ENCODE data around the gene ACOT13.

- TF ChIP-seq, protein P1, sequence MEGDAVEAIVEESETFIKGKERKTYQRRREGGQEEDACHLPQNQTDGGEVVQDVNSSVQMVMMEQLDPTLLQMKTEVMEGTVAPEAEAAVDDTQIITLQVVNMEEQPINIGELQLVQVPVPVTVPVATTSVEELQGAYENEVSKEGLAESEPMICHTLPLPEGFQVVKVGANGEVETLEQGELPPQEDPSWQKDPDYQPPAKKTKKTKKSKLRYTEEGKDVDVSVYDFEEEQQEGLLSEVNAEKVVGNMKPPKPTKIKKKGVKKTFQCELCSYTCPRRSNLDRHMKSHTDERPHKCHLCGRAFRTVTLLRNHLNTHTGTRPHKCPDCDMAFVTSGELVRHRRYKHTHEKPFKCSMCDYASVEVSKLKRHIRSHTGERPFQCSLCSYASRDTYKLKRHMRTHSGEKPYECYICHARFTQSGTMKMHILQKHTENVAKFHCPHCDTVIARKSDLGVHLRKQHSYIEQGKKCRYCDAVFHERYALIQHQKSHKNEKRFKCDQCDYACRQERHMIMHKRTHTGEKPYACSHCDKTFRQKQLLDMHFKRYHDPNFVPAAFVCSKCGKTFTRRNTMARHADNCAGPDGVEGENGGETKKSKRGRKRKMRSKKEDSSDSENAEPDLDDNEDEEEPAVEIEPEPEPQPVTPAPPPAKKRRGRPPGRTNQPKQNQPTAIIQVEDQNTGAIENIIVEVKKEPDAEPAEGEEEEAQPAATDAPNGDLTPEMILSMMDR (IDR thresholded peaks at IDR 0.05; ENCODE audit: low read length): no peak
- TF ChIP-seq EZH2 (IDR thresholded peaks at IDR 0.05; ENCODE audit: borderline replicate concordance, low read length): no peak
These were observed 45.1 kb upstream of the ACOT13 start for GRCh38 chr6:24621626-24622289.
